Esophagus muscularis mucosa (tissue), 4 donors: Measurements from ENCODE around the gene COG7.

Source experiments
- CTCF ChIP-seq, 3 experiments: fragments of 200-600 bp in 2 of 3; fragments of 450-650 bp in 1 of 3; sonication (generic) in 2 of 3; IDR thresholded peaks; one replicate each; pipeline ENCODE4 v1.5.1; 2017 to 2019; ENCODE audit warnings: antibody characterized with exemption in 3 of 3, mild to moderate bottlenecking in 2 of 3, moderate library complexity in 1 of 3
- EP300 ChIP-seq: sonication (generic); formaldehyde crosslinking; IDR thresholded peaks from one replicate; pipeline ENCODE4 v1.6.1; 2017; ENCODE audit warnings: antibody characterized with exemption
- POLR2A ChIP-seq: fragments of 450-650 bp; IDR thresholded peaks from one replicate; pipeline ENCODE4 v1.6.1; 2017; ENCODE audit warnings: antibody characterized with exemption, moderate library complexity, mild to moderate bottlenecking, low read depth

GRCh38 chr16:23382279-23382678 is 70.7 kb downstream of the COG7 start:
- TF ChIP-seq CTCF (IDR thresholded peaks at IDR 0.05): no peak
- no peak for TF ChIP-seq POLR2A
- TF ChIP-seq EP300: no peak
